Neural cell (in vitro differentiated cells): Measurements from ENCODE around the gene RHOT2. TPM values are rescaled to one million over a fixed set of nuclear protein-coding genes. Genes with fewer than 3 reads are reported as not detected.

ENCODE experiments used
- H2AFZ ChIP-seq: fragments of 200-600, 300-800 bp; sonication (generic), shearing (Covaris generic); 2 replicates; pipeline ENCODE4 v1.6.0; 2014; ENCODE audit warnings: low read depth, mild to moderate bottlenecking, antibody characterized with exemption, low read length, moderate library complexity
- H3F3A ChIP-seq: fragments of 200-600 bp; shearing (Covaris generic); 2 replicates; pipeline ENCODE4 v1.6.1; 2016; ENCODE audit warnings: mild to moderate bottlenecking, moderate library complexity, mixed read lengths, antibody characterized with exemption, low read length; ENCODE audit not compliant: insufficient read depth, poor library complexity, severe bottlenecking
- H3K27ac ChIP-seq: fragments of 200-600, 300-800 bp; sonication (generic), shearing (Covaris generic); 2 replicates; pipeline ENCODE4 v1.5.1; 2014; ENCODE audit warnings: mild to moderate bottlenecking, low read length, moderate library complexity
- H3K27me3 ChIP-seq: fragments of 300-800, 200-600 bp; sonication (generic), shearing (Covaris generic); 2 replicates; pipeline ENCODE4 v1.6.0; 2014; ENCODE audit warnings: mild to moderate bottlenecking, low read depth, low read length, moderate library complexity; ENCODE audit not compliant: insufficient read depth
- H3K36me3 ChIP-seq: fragments of 300-800, 200-600 bp; sonication (generic), shearing (Covaris generic); 2 replicates; pipeline ENCODE4 v1.5.1; 2014; ENCODE audit warnings: mild to moderate bottlenecking, antibody characterized with exemption, low read length, moderate library complexity; ENCODE audit not compliant: insufficient read depth
- H3K4me2 ChIP-seq: fragments of 300-800, 200-600 bp; sonication (generic), shearing (Covaris generic); 2 replicates; pipeline ENCODE4 v1.6.0; 2014; ENCODE audit warnings: mild to moderate bottlenecking, low read length
- H3K4me3 ChIP-seq: fragments of 300-800, 200-600 bp; sonication (generic), shearing (Covaris generic); 2 replicates; pipeline ENCODE4 v1.5.1; 2014; ENCODE audit warnings: mild to moderate bottlenecking, low read length, moderate library complexity
- H3K79me2 ChIP-seq: fragments of 200-600 bp; shearing (Covaris generic); replicated peaks from 2 replicates; pipeline ENCODE4 v1.6.0; 2014; ENCODE audit warnings: mild to moderate bottlenecking, low read length, moderate library complexity; ENCODE audit not compliant: insufficient read depth
- H3K9ac ChIP-seq: fragments of 300-800, 200-600 bp; sonication (generic), shearing (Covaris generic); 2 replicates; pipeline ENCODE4 v1.6.1; 2016; ENCODE audit warnings: mild to moderate bottlenecking, low read length, mixed read lengths
- H3K9me2 ChIP-seq: fragments of 200-600 bp; shearing (Covaris generic); 2 replicates; pipeline ENCODE4 v1.6.1; 2016; ENCODE audit warnings: mild to moderate bottlenecking, low read length, mixed read lengths; ENCODE audit not compliant: insufficient read depth
- H3K9me3 ChIP-seq: fragments of 200-600, 300-800 bp; sonication (generic), shearing (Covaris generic); 2 replicates; pipeline ENCODE4 v1.6.1; 2016; ENCODE audit warnings: mild to moderate bottlenecking, mixed run types, low read length, moderate library complexity, mixed read lengths
- H4K20me1 ChIP-seq: fragments of 200-600 bp; shearing (Covaris generic); 2 replicates; pipeline ENCODE4 v1.6.1; 2016; ENCODE audit warnings: mild to moderate bottlenecking, mixed run types; ENCODE audit not compliant: insufficient read depth
- CTCF ChIP-seq: fragments of 450-650 bp; IDR thresholded peaks from 2 replicates; pipeline ENCODE4 v1.5.1; 2014; ENCODE audit warnings: antibody characterized with exemption, mild to moderate bottlenecking, moderate library complexity; ENCODE audit not compliant: poor library complexity, severe bottlenecking
- EP300 ChIP-seq: fragments of 450-650 bp; conservative IDR thresholded peaks from 2 replicates; pipeline ENCODE4 v1.6.1; 2014; ENCODE audit warnings: antibody characterized with exemption, mild to moderate bottlenecking, moderate library complexity; ENCODE audit not compliant: poor library complexity, severe bottlenecking
- EZH2 ChIP-seq: fragments of 200-600, 300-800 bp; shearing (Covaris generic), sonication (generic); IDR thresholded peaks from 2 replicates; pipeline ENCODE4 v1.6.1; 2014; ENCODE audit warnings: antibody characterized with exemption, low read length, borderline replicate concordance, mild to moderate bottlenecking; ENCODE audit not compliant: insufficient read depth, poor library complexity, severe bottlenecking
- MXI1 ChIP-seq: fragments of 450-650 bp; conservative IDR thresholded peaks from 2 replicates; pipeline ENCODE4 v1.6.1; 2014; ENCODE audit warnings: antibody characterized with exemption, mild to moderate bottlenecking; ENCODE audit not compliant: poor library complexity, severe bottlenecking
- POLR2AphosphoS5 ChIP-seq: IDR thresholded peaks from 2 replicates; pipeline ENCODE4 v1.6.1; 2012
- RAD21 ChIP-seq: fragments of 450-650 bp; conservative IDR thresholded peaks from 2 replicates; pipeline ENCODE4 v1.6.1; 2014; ENCODE audit warnings: antibody characterized with exemption, mild to moderate bottlenecking, moderate library complexity
- REST ChIP-seq: IDR thresholded peaks from 2 replicates; pipeline ENCODE4 v1.6.1; 2012; ENCODE audit warnings: borderline replicate concordance
- SMC3 ChIP-seq: fragments of 450-650 bp; conservative IDR thresholded peaks from 2 replicates; pipeline ENCODE4 v1.6.1; 2014; ENCODE audit warnings: antibody characterized with exemption, mild to moderate bottlenecking, moderate library complexity; ENCODE audit not compliant: poor library complexity
- TAF1 ChIP-seq: IDR thresholded peaks from 2 replicates; pipeline ENCODE4 v1.6.1; 2012; ENCODE audit warnings: low read depth
- polyA plus RNA-seq: library from polyadenylated mRNA; depleted of rRNA; stranded (reverse); fragments of >200 nt; gene quantifications from 2 replicates; pipeline ENCODE4 v1.2.3, GENCODE V29; 2014

RHOT2 gene
- polyA plus RNA-seq, 1 donor from 2014 or later: 132 TPM

GRCh38 chr16:644556-644955 lies 23.4 kb upstream of the RHOT2 start:
- Histone ChIP-seq H3F3A (no peaks in the 10 kb centered on the region), H3K4me2 (no peak overlapping the region), H3K9me3 (no peaks in the 10 kb centered on the region), H3K79me2 (no peaks in the 10 kb centered on the region), H3K9me2 (no peaks in the 10 kb centered on the region), H4K20me1 (no peaks in the 10 kb centered on the region), H2AFZ (no peak overlapping the region), H3K4me3 (no peak overlapping the region), H3K27me3 (no peaks in the 10 kb centered on the region), H3K9ac (no peak overlapping the region), H3K36me3 (no peaks in the 10 kb centered on the region), H3K27ac (no peak overlapping the region)
- TF ChIP-seq EP300 (no peak), CTCF (no peak), POLR2AphosphoS5 (no peak), EZH2 (no peak), SMC3 (no peak), MXI1 (no peak), REST (no peak)

GRCh38 chr16:645852-646678 lies 21.9 kb upstream of the RHOT2 start:
- Histone ChIP-seq H3F3A (no peaks in the 10 kb centered on the region), H3K4me3 (no peak overlapping the region), H3K27me3 (no peaks in the 10 kb centered on the region), H3K36me3 (no peaks in the 10 kb centered on the region), H3K9me3 (no peaks in the 10 kb centered on the region), H3K9ac (no peak overlapping the region), H3K27ac (no peak overlapping the region), H3K79me2 (no peaks in the 10 kb centered on the region), H4K20me1 (no peaks in the 10 kb centered on the region), H3K4me2 (no peak overlapping the region), H2AFZ (no peak overlapping the region), H3K9me2 (no peaks in the 10 kb centered on the region)
- TF ChIP-seq SMC3 (no peak), EP300 (no peak), RAD21 (no peak), CTCF (no peak), POLR2AphosphoS5 (no peak), TAF1 (no peak), EZH2 (no peak), REST (no peak), MXI1 (no peak)
